BJ (cell line): ENCODE results near the gene TMEM52B. TPM values are rescaled to one million over a fixed set of nuclear protein-coding genes. Genes with fewer than 3 reads are reported as not detected.
"Not testable (repeated sequence)": the region's sequence is repeated elsewhere in the genome, so short reads cannot be mapped to it uniquely, and the experiment has no call there.

Experiments
- CTCF ChIA-PET: fragments of 350-600 bp; formaldehyde crosslinking; extraction: SDS; loops from one replicate; lab custom pipeline; 2021; ENCODE audit warnings: antibody characterized with exemption, inconsistent platforms; lab: Yijun Ruan, JAX
- POLR2A ChIA-PET: fragments of 300-600 bp; sonication (Branson Sonifier 250); formaldehyde crosslinking; extraction: SDS; loops from one replicate; lab custom pipeline; 2021; ENCODE audit warnings: antibody characterized with exemption; lab: Charles Lee
- DNase-seq: peaks from one replicate; pipeline ENCODE4 v3.0.0-alpha.2; 2011; ENCODE audit warnings: low read depth
- H3K27me3 ChIP-seq: 2 replicates; pipeline ENCODE4 v1.6.0; 2011; ENCODE audit warnings: low read length; ENCODE audit not compliant: control insufficient read depth, insufficient read depth
- H3K36me3 ChIP-seq: 2 replicates; pipeline ENCODE4 v1.5.1; 2011; ENCODE audit warnings: low read length; ENCODE audit not compliant: control insufficient read depth, insufficient read depth
- H3K4me3 ChIP-seq: 2 replicates; pipeline ENCODE4 v1.5.1; 2011; ENCODE audit warnings: low read depth, mild to moderate bottlenecking, control low read depth, low read length
- CTCF ChIP-seq: IDR thresholded peaks from 2 replicates; pipeline ENCODE4 v1.5.1; 2011; ENCODE audit warnings: low read depth, mild to moderate bottlenecking, control low read depth, inconsistent platforms, low read length, moderate library complexity; ENCODE audit not compliant: insufficient read depth
- polyA plus RNA-seq: library from polyadenylated mRNA; depleted of rRNA; stranded (reverse); fragments of >200 nt; gene quantifications from 2 replicates; pipeline ENCODE4 v1.2.3, GENCODE V29; 2011

TMEM52B gene
- polyA plus RNA-seq, 1 experiment: 0.85 TPM

GRCh38 chr12:10197879-10198278, 19.0 kb downstream of the TMEM52B start:
- ChIA-PET POLR2A (no interaction called here), CTCF (interaction anchor here (0.6 to 9.0 kb wide), 2 partner anchors 45 to 303 kb away, joined by 3 to 109 read pairs; no protein-coding TSS in a partner anchor)
- H3K36me3 ChIP-seq: no peaks in the 10 kb centered on the region
- no peak for DNase-seq
- TF ChIP-seq CTCF: no peak
- no peaks in the 10 kb centered on the region for H3K27me3 ChIP-seq
- no peak overlapping the region for H3K4me3 ChIP-seq

- CTCF ChIA-PET: interaction anchor here (1.0 kb wide), 1 partner anchor 48 kb away, joined by 4 read pairs; no protein-coding TSS in a partner anchor
- H3K27me3 ChIP-seq, H3K36me3 ChIP-seq, H3K4me3 ChIP-seq, POLR2A ChIA-PET, DNase-seq: not testable (repeated sequence)
Measured at GRCh38 chr12:10204495-10204894, 25.7 kb downstream of the TMEM52B start.

- Histone ChIP-seq H3K36me3 (no peaks in the 10 kb centered on the region), H3K27me3 (no peaks in the 10 kb centered on the region), H3K4me3 (no peak overlapping the region)
- POLR2A ChIA-PET: no interaction called here
- no peak for TF ChIP-seq CTCF
- CTCF ChIA-PET: interaction anchor here (0.8 kb wide), 1 partner anchor 34 kb away, joined by 4 read pairs; the partner anchor contains the start of gene OLR1
- no peak for DNase-seq
Measured at GRCh38 chr12:10205220-10205807, 26.5 kb downstream of the TMEM52B start.

GRCh38 chr12:10207136-10207535, 28.3 kb downstream of the TMEM52B start:
- no peak for DNase-seq
- ChIA-PET POLR2A (no interaction called here), CTCF (interaction anchor here (1.3 kb wide), 1 partner anchor 12 kb away, joined by 5 read pairs; no protein-coding TSS in a partner anchor)

GRCh38 chr12:10210225-10210624, 31.4 kb downstream of the TMEM52B start:
- no peak for TF ChIP-seq CTCF
- DNase-seq: no peak
- Histone ChIP-seq H3K36me3 (no peaks in the 10 kb centered on the region), H3K4me3 (no peak overlapping the region), H3K27me3 (no peaks in the 10 kb centered on the region)
- ChIA-PET POLR2A (no interaction called here), CTCF (interaction anchor here (0.8 kb wide), 1 partner anchor 57 kb away, joined by 4 read pairs; no protein-coding TSS in a partner anchor)

More at GRCh38 chr12:10207136-10207535, 28.3 kb downstream of the TMEM52B start:
- H3K27me3 ChIP-seq: no peaks in the 10 kb centered on the region
- H3K36me3 ChIP-seq: no peaks in the 10 kb centered on the region
- TF ChIP-seq CTCF: no peak
- H3K4me3 ChIP-seq: no peak overlapping the region
